Endothelial cell of umbilical vein (primary cell): Measurements from ENCODE around the gene RIPOR3. TPM values are rescaled to one million over a fixed set of nuclear protein-coding genes. Genes with fewer than 3 reads are reported as not detected.

Experiments used
- BruUV-seq: library from RNA; stranded (reverse); fragments of 400-500 nt; replicated peaks from 2 replicates; lab custom pipeline; 2021; lab: Mats Ljungman, UMichigan
- CTCF ChIA-PET: fragments of 300-600, 350-600 bp; sonication (Branson Sonifier 250); formaldehyde crosslinking; loops from one replicate; lab custom pipeline; 2021; ENCODE audit warnings: antibody characterized with exemption, inconsistent platforms; lab: Charles Lee
- POLR2A ChIA-PET: fragments of 300-600, 350-600 bp; sonication (Branson Sonifier 250); formaldehyde crosslinking; loops from one replicate; lab custom pipeline; 2021; ENCODE audit warnings: antibody characterized with exemption, inconsistent platforms; lab: Charles Lee
- DNase-seq: peaks from one replicate; pipeline ENCODE4 v3.0.0-alpha.2; 2011; ENCODE audit warnings: low read depth, low spot score
- FAIRE-seq: peaks from 2 replicates; lab custom pipeline; 2011; peaks lifted over from hg19 to GRCh38; lab: Jason Lieb, UNC
- H2AFZ ChIP-seq: 2 replicates; pipeline ENCODE4 v1.6.0; 2012; ENCODE audit warnings: low read depth, low read length, control low read depth, inconsistent platforms
- H3K27ac ChIP-seq: 2 replicates; pipeline ENCODE4 v1.5.1; 2011; ENCODE audit warnings: low read depth, mild to moderate bottlenecking, control low read depth, low read length, moderate library complexity; ENCODE audit not compliant: insufficient read depth
- H3K27me3 ChIP-seq, 2 experiments: 2 replicates each; pipeline versions ENCODE4 v1.6.0 to v1.6.1; 2011; ENCODE audit warnings: low read length in 2 of 2, mixed read lengths in 1 of 2; ENCODE audit not compliant: control insufficient read depth in 2 of 2, insufficient read depth in 2 of 2
- H3K36me3 ChIP-seq, 2 experiments: 2 replicates in 1 of 2; 3 replicates in 1 of 2; pipeline ENCODE4 v1.5.1; 2011; ENCODE audit warnings: low read length in 2 of 2, mild to moderate bottlenecking in 1 of 2, moderate library complexity in 1 of 2; ENCODE audit not compliant: control insufficient read depth in 2 of 2, insufficient read depth in 2 of 2; ENCODE audit errors: extremely low read depth in 1 of 2
- H3K4me1 ChIP-seq: 3 replicates; pipeline ENCODE4 v1.5.1; 2011; ENCODE audit warnings: mild to moderate bottlenecking, low read length; ENCODE audit not compliant: control insufficient read depth, insufficient read depth; ENCODE audit errors: extremely low read depth
- H3K4me2 ChIP-seq: 2 replicates; pipeline ENCODE4 v1.6.1; 2011; ENCODE audit warnings: low read length, control low read depth, mixed read lengths; ENCODE audit not compliant: insufficient read depth
- H3K4me3 ChIP-seq, 3 experiments: fragments of 200-600 bp in 1 of 3; sonication (generic), shearing (Covaris generic) in 1 of 3; replicated peaks in 1 of 3; 2 replicates each; pipeline ENCODE4 v1.5.1; 2011 to 2016; ENCODE audit warnings: control low read depth in 3 of 3, low read length in 3 of 3, mild to moderate bottlenecking in 2 of 3, inconsistent platforms in 1 of 3, low read depth in 1 of 3, moderate library complexity in 1 of 3; ENCODE audit not compliant: insufficient read depth in 1 of 3
- H3K79me2 ChIP-seq: 2 replicates; pipeline ENCODE4 v1.6.0; 2012; ENCODE audit warnings: low read length, inconsistent platforms; ENCODE audit not compliant: control insufficient read depth, insufficient read depth
- H3K9ac ChIP-seq: replicated peaks from 2 replicates; pipeline ENCODE3; 2011; ENCODE audit warnings: low read length, control low read depth; ENCODE audit not compliant: insufficient read depth; ENCODE audit errors: extremely low read depth
- H3K9me1 ChIP-seq: replicated peaks from 3 replicates; pipeline ENCODE4 v1.6.0; 2011; ENCODE audit warnings: mild to moderate bottlenecking, low read length; ENCODE audit not compliant: control insufficient read depth, insufficient read depth; ENCODE audit errors: extremely low read depth
- H3K9me3 ChIP-seq: replicated peaks from 2 replicates; pipeline ENCODE4 v1.5.1; 2012; ENCODE audit warnings: low read length, inconsistent platforms; ENCODE audit not compliant: control insufficient read depth, insufficient read depth
- H4K20me1 ChIP-seq: replicated peaks from 2 replicates; pipeline ENCODE3; 2011; ENCODE audit warnings: mild to moderate bottlenecking, low read length; ENCODE audit not compliant: control insufficient read depth, insufficient read depth; ENCODE audit errors: extremely low read depth
- CTCF ChIP-seq, 2 donors: IDR thresholded peaks; 1 replicate in 1 of 2; 2 replicates in 1 of 2; pipeline ENCODE4 v1.5.1; 2011; ENCODE audit warnings: low read length in 2 of 2, mild to moderate bottlenecking in 2 of 2, moderate library complexity in 2 of 2, control low read depth in 1 of 2, inconsistent platforms in 1 of 2, low read depth in 1 of 2; ENCODE audit not compliant: insufficient read depth in 1 of 2; ENCODE audit errors: extremely low read depth in 1 of 2
- EZH2 ChIP-seq: IDR thresholded peaks from 2 replicates; pipeline ENCODE4 v1.6.1; 2012; ENCODE audit warnings: borderline replicate concordance, low read depth, mild to moderate bottlenecking, moderate library complexity, low read length, inconsistent platforms; ENCODE audit not compliant: severe bottlenecking
- FOS ChIP-seq: IDR thresholded peaks from 2 replicates; pipeline ENCODE4 v1.6.1; 2011; ENCODE audit warnings: mild to moderate bottlenecking, low read length, moderate library complexity, borderline replicate concordance; ENCODE audit not compliant: insufficient read depth
- GATA2 ChIP-seq: IDR thresholded peaks from 2 replicates; pipeline ENCODE4 v1.7.0; 2011; ENCODE audit warnings: low read depth, mild to moderate bottlenecking, moderate library complexity, mixed read lengths, low read length; ENCODE audit not compliant: insufficient read length, insufficient read depth
- JUN ChIP-seq: IDR thresholded peaks from 2 replicates; pipeline ENCODE4 v1.6.1; 2011; ENCODE audit warnings: borderline replicate concordance, low read depth; ENCODE audit not compliant: insufficient read length, insufficient read depth
- MAX ChIP-seq: IDR thresholded peaks from 2 replicates; pipeline ENCODE4 v1.6.1; 2011; ENCODE audit not compliant: insufficient read depth, insufficient read length
- MYC ChIP-seq: IDR thresholded peaks from one replicate; pipeline ENCODE4 v1.6.1; 2011; ENCODE audit warnings: mild to moderate bottlenecking, low read depth, low read length
- POLR2A ChIP-seq: IDR thresholded peaks from 2 replicates; pipeline ENCODE4 v1.6.1; 2012; ENCODE audit warnings: low read depth, mild to moderate bottlenecking, control low read depth, low read length
- POLR2AphosphoS5 ChIP-seq: IDR thresholded peaks from 2 replicates; pipeline ENCODE4 v1.6.1; 2012; ENCODE audit warnings: low read depth, mild to moderate bottlenecking, control low read depth, low read length, moderate library complexity; ENCODE audit not compliant: insufficient read depth
- dilution Hi-C: fragments of 300-500 bp; cut with MboI; formaldehyde crosslinking; loops from one replicate; pipeline ENCODE4 v1.15.0; 2019; ENCODE audit warnings: low sequenced_read_pairs; ENCODE audit not compliant: extremely low pct_ligation_motif_present
- intact Hi-C: fragments of 100-400 bp; cut with micrococcal nuclease; formaldehyde crosslinking; loops from one replicate; pipeline ENCODE4 v1.10.0; 2022
- polyA plus RNA-seq, 4 experiments: library from polyadenylated mRNA; depleted of rRNA in 3 of 4; stranded (reverse) in 3 of 4; unstranded in 1 of 4; fragments of >200 nt; gene quantifications; 2 replicates each; pipeline versions ENCODE4 v1.2.1 to v1.2.3, GENCODE V29; 2011 to 2012; ENCODE audit warnings: missing spikeins in 1 of 4
- total RNA-seq: library from RNA; stranded (reverse); gene quantifications from 2 replicates; pipeline ENCODE4 v1.2.3, GENCODE V29; 2021

RIPOR3 gene
- total and polyA plus RNA-seq, 2 donors (not counting 3 experiments of a cell fraction or from before 2014, with no cell fraction given) = not detected

- Histone ChIP-seq H3K27ac (no peak overlapping the region), H4K20me1 (no peaks in the 10 kb centered on the region), H3K4me2 (no peak overlapping the region), H2AFZ (no peak overlapping the region), H3K27me3 (peaks cover 1 to 7% of the 10 kb centered on the region in 2 experiments), H3K4me1 (no peaks in the 10 kb centered on the region), H3K9me3 (no peaks in the 10 kb centered on the region), H3K9me1 (no peaks in the 10 kb centered on the region), H3K79me2 (no peaks in the 10 kb centered on the region), H3K9ac (no peak overlapping the region), H3K36me3 (no peaks in the 10 kb centered on the region), H3K4me3 (no peak overlapping the region)
- ChIA-PET POLR2A (no interaction called here), CTCF (interaction anchor here (1.0 to 1.6 kb wide), 3 partner anchors 11 to 77 kb away, joined by 3 to 4 read pairs (median 4); partner anchors contain the start of gene BCAS4)
- intact Hi-C loops (no loop called here), dilution Hi-C loops (no loop called here)
- BruUV-seq = no TSS peak
- DNase-seq = no peak
- FAIRE-seq = no peak
- TF ChIP-seq POLR2AphosphoS5 (no peak), MYC (no peak), MAX (no peak), POLR2A (no peak), EZH2 (no peak), CTCF (IDR thresholded peaks at IDR 0.05; ENCODE audit: extremely low read depth in 1 of 2, insufficient read depth in 1 of 2, low read depth in 1 of 2, low read length in 2 of 2) (no peak), JUN (no peak), FOS (no peak), GATA2 (no peak)
Measured at GRCh38 chr20:50717312-50717711, 26.0 kb upstream of the RIPOR3 start.
